H1 (cell line): ENCODE measurements around the gene RHBDD2. TPM values are rescaled to one million over a fixed set of nuclear protein-coding genes. Genes with fewer than 3 reads are reported as not detected.

Source experiments
- BACH1 ChIP-seq: IDR thresholded peaks from 2 replicates; pipeline ENCODE4 v1.6.1; 2012; ENCODE audit warnings: low read length, improper control_type of control experiment
- CBX8 ChIP-seq: fragments of 300-800, 300-1000 bp; sonication (generic); IDR thresholded peaks from 2 replicates; pipeline ENCODE4 v1.7.1; 2016; ENCODE audit warnings: low read depth, low read length, borderline replicate concordance
- CHD2 ChIP-seq: IDR thresholded peaks from 2 replicates; pipeline ENCODE4 v1.6.1; 2012; ENCODE audit warnings: low read length, improper control_type of control experiment
- CTCF ChIP-seq, 3 experiments: IDR thresholded peaks; 1 replicate in 2 of 3; 2 replicates in 1 of 3; pipeline versions ENCODE4 v1.5.1 to v1.6.1; 2011; ENCODE audit warnings: low read length in 3 of 3, mild to moderate bottlenecking in 3 of 3, inconsistent platforms in 2 of 3, low read depth in 1 of 3, moderate library complexity in 1 of 3; ENCODE audit not compliant: insufficient read depth in 1 of 3; ENCODE audit errors: control extremely low read depth in 1 of 3
- EZH2 ChIP-seq: fragments of 200-600 bp; sonication (generic); IDR thresholded peaks from 2 replicates; pipeline ENCODE4 v1.7.1; 2012; ENCODE audit warnings: low read depth, mild to moderate bottlenecking, moderate library complexity, low read length, inconsistent platforms; ENCODE audit not compliant: severe bottlenecking
- GABPA ChIP-seq: IDR thresholded peaks from 2 replicates; pipeline ENCODE4 v1.6.1; 2011; ENCODE audit warnings: mild to moderate bottlenecking, low read length, moderate library complexity, borderline replicate concordance; ENCODE audit not compliant: insufficient read depth
- HDAC2 ChIP-seq, 2 experiments: fragments of 300-600 bp in 1 of 2; sonication (generic) in 1 of 2; IDR thresholded peaks; 2 replicates each; pipeline ENCODE4 v1.6.1; 2011 to 2012; ENCODE audit warnings: low read depth in 2 of 2, low read length in 2 of 2, mild to moderate bottlenecking in 2 of 2, moderate library complexity in 2 of 2, borderline replicate concordance in 1 of 2, inconsistent platforms in 1 of 2
- JUND ChIP-seq: IDR thresholded peaks from 2 replicates; pipeline ENCODE4 v1.6.1; 2011; ENCODE audit warnings: mild to moderate bottlenecking, improper control_type of control experiment, low read length
- MAX ChIP-seq: IDR thresholded peaks from 2 replicates; pipeline ENCODE4 v1.6.1; 2012; ENCODE audit warnings: inconsistent platforms
- NRF1 ChIP-seq: IDR thresholded peaks from 2 replicates; pipeline ENCODE4 v1.6.1; 2011; ENCODE audit warnings: mild to moderate bottlenecking, low read depth, low read length, improper control_type of control experiment
- PHF8 ChIP-seq: fragments of 200-600 bp; sonication (generic); conservative IDR thresholded peaks from 2 replicates; pipeline ENCODE4 v1.7.1; 2012; ENCODE audit warnings: low read depth, mild to moderate bottlenecking, inconsistent platforms, low read length, moderate library complexity
- POLR2A ChIP-seq, 2 experiments: IDR thresholded peaks; 1 replicate in 1 of 2; 2 replicates in 1 of 2; pipeline ENCODE4 v1.6.1; 2011; ENCODE audit warnings: low read depth in 2 of 2, low read length in 2 of 2, mild to moderate bottlenecking in 2 of 2; ENCODE audit errors: control extremely low read depth in 1 of 2
- POLR2AphosphoS5 ChIP-seq: IDR thresholded peaks from 2 replicates; pipeline ENCODE4 v1.6.1; 2011; ENCODE audit warnings: low read depth, low read length
- RBBP5 ChIP-seq: IDR thresholded peaks from 2 replicates; pipeline ENCODE4 v1.7.1; 2012; ENCODE audit warnings: low read depth, mild to moderate bottlenecking, inconsistent platforms, low read length, moderate library complexity, borderline replicate concordance
- RFX5 ChIP-seq: IDR thresholded peaks from 2 replicates; pipeline ENCODE4 v1.6.1; 2011; ENCODE audit warnings: low read depth, low read length, improper control_type of control experiment, borderline replicate concordance
- SIX5 ChIP-seq: IDR thresholded peaks from 2 replicates; pipeline ENCODE4 v1.6.1; 2011; ENCODE audit warnings: mild to moderate bottlenecking, low read depth, low read length
- TBP ChIP-seq: IDR thresholded peaks from 2 replicates; pipeline ENCODE4 v1.6.1; 2011; ENCODE audit warnings: low read depth, low read length, improper control_type of control experiment
- ZNF274 ChIP-seq: IDR thresholded peaks from 2 replicates; pipeline ENCODE4 v1.7.0; 2012; ENCODE audit warnings: low read length, borderline replicate concordance; ENCODE audit errors: extremely low read depth
- polyA plus RNA-seq, 7 experiments: library from polyadenylated mRNA; depleted of rRNA in 3 of 7; stranded (reverse) in 5 of 7; unstranded in 2 of 7; fragments of >200 nt in 5 of 7; fragments of 200-250 nt in 2 of 7; gene quantifications; 1 replicate in 5 of 7; 2 replicates in 1 of 7; 4 replicates in 1 of 7; pipeline versions ENCODE4 v1.2.1 to v1.2.3, GENCODE V29; 2011 to 2013; ENCODE audit warnings: missing spikeins in 2 of 7, mixed read lengths in 2 of 7
- total RNA-seq: library from RNA; stranded (reverse); fragmentation: NEBNext Ultra II Directional; extraction: Animal tissue kit (Norgen Biotek cat#: 25700); gene quantifications from 2 replicates; pipeline ENCODE4 v1.2.1, GENCODE V29; 2021
- TF ChIP-seq, protein P1 (sequence below): IDR thresholded peaks from 2 replicates; pipeline ENCODE4 v1.6.1; 2012; ENCODE audit warnings: low read length, inconsistent platforms

Gene RHBDD2
- total and polyA plus RNA-seq, 2 of the 8 experiments (the other 6 are each of a cell fraction or from before 2014, with no cell fraction given) = 28.3 to 65.5 TPM

DNA sequence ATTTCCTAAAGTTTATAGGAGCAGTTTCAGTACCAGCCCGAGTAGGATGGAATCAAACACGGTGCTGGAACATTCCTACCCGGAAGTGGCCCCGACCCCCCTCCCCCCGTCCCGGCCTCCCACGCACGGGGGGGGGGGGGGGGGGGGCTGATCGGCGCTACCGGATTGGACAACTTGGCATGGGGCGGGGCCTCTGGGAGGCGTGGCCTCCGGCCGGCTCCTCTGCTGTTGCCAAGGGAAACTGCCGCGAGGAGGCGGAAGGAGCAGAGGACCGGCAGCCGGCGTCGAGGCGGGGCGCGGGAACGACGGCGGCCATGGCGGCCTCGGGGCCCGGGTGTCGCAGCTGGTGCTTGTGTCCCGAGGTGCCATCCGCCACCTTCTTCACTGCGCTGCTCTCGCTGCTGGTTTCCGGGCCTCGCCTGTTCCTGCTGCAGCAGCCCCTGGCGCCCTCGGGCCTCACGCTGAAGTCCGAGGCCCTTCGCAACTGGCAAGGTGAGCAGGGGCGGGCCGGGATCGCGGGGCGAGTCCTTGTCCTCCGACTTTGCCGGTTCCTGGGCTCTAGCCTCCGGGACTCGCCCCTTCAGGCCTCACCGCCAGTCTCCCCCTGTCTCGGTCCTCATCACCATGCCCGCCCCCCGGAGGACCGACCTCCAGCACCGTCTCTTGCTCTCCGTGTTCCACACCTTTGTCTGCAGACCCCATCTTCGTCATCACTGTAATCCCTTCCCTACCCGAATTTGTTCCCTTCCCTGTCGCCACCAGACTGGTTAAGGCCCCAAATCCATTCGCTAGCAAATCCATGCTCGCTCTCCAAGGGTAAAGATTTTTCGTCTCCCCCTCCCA is at the start of gene RHBDD2 (continued):
- TF ChIP-seq RFX5 (peak; percentile 43; the same call in 1 of the 2 replicates), EZH2 (no peak), RBBP5 (no peak), SIX5 (no peak), NRF1 (no peak), POLR2A (IDR thresholded peaks at IDR 0.05; ENCODE audit: control extremely low read depth in 1 of 2, low read depth in 2 of 2, low read length in 2 of 2) (peak; percentile 93 to 99), CTCF (IDR thresholded peaks at IDR 0.05; ENCODE audit: control extremely low read depth in 1 of 3, insufficient read depth in 1 of 3, low read depth in 1 of 3, low read length in 3 of 3) (peak in 1 of 3 experiments; percentile 13; a peak in 1 of 4 replicates), MAX (peak; percentile 79), ZNF274 (no peak), CHD2 (no peak), JUND (no peak), BACH1 (no peak), CBX8 (no peak), POLR2AphosphoS5 (peak; percentile 87; the same call in 1 of the 2 replicates), HDAC2 (IDR thresholded peaks at IDR 0.05; ENCODE audit: borderline replicate concordance in 1 of 2, low read depth in 2 of 2, low read length in 2 of 2) (peak in 1 of 2 experiments; percentile 50; a peak in 1 of 4 replicates), GABPA (no peak), PHF8 (peak; percentile 97), TBP (peak; percentile 76)
- TF ChIP-seq, protein P1, sequence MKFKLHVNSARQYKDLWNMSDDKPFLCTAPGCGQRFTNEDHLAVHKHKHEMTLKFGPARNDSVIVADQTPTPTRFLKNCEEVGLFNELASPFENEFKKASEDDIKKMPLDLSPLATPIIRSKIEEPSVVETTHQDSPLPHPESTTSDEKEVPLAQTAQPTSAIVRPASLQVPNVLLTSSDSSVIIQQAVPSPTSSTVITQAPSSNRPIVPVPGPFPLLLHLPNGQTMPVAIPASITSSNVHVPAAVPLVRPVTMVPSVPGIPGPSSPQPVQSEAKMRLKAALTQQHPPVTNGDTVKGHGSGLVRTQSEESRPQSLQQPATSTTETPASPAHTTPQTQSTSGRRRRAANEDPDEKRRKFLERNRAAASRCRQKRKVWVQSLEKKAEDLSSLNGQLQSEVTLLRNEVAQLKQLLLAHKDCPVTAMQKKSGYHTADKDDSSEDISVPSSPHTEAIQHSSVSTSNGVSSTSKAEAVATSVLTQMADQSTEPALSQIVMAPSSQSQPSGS = no peak
